PFSK-1 (cell line): Measurements from ENCODE around the gene PIKFYVE.

ENCODE experiments used
- POLR2AphosphoS5 ChIP-seq: IDR thresholded peaks from 2 replicates; pipeline ENCODE4 v1.6.1; 2012; ENCODE audit warnings: low read depth, mild to moderate bottlenecking, control low read depth, low read length, moderate library complexity
- TAF1 ChIP-seq: IDR thresholded peaks from 2 replicates; pipeline ENCODE4 v1.6.1; 2012; ENCODE audit warnings: low read length, control low read depth, borderline replicate concordance; ENCODE audit not compliant: insufficient read depth
- TF ChIP-seq, protein P1 (sequence below), 2 experiments: IDR thresholded peaks; 2 replicates each; pipeline versions ENCODE4 v1.6.1 to v1.8.0; 2011 to 2012; ENCODE audit warnings: low read depth in 2 of 2, low read length in 2 of 2, control low read depth in 1 of 2, inconsistent platforms in 1 of 2, mild to moderate bottlenecking in 1 of 2, moderate library complexity in 1 of 2; ENCODE audit not compliant: insufficient read depth in 1 of 2

DNA sequence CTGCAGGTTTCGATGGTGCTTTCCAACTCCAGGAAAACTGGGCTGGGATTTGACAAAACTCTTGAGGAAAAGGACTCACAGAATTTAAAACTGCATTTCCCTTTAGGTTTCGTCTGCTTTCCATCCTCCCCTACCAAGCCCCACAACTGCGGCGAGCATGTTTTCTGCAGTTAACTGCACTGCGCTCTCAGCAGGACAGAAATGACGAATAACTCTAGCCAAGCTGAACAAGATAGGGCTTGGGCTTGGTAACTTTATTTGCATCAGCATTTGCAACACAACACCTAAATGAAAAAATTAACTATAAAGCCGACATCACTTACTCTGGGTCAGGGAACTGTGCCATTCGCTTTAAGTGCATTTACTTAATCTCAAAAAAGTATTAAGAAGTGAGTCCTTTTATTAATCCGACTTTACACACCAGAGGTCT is 669 bp upstream of the PIKFYVE start:
- TF ChIP-seq TAF1 (no peak), POLR2AphosphoS5 (no peak)
- TF ChIP-seq, protein P1, sequence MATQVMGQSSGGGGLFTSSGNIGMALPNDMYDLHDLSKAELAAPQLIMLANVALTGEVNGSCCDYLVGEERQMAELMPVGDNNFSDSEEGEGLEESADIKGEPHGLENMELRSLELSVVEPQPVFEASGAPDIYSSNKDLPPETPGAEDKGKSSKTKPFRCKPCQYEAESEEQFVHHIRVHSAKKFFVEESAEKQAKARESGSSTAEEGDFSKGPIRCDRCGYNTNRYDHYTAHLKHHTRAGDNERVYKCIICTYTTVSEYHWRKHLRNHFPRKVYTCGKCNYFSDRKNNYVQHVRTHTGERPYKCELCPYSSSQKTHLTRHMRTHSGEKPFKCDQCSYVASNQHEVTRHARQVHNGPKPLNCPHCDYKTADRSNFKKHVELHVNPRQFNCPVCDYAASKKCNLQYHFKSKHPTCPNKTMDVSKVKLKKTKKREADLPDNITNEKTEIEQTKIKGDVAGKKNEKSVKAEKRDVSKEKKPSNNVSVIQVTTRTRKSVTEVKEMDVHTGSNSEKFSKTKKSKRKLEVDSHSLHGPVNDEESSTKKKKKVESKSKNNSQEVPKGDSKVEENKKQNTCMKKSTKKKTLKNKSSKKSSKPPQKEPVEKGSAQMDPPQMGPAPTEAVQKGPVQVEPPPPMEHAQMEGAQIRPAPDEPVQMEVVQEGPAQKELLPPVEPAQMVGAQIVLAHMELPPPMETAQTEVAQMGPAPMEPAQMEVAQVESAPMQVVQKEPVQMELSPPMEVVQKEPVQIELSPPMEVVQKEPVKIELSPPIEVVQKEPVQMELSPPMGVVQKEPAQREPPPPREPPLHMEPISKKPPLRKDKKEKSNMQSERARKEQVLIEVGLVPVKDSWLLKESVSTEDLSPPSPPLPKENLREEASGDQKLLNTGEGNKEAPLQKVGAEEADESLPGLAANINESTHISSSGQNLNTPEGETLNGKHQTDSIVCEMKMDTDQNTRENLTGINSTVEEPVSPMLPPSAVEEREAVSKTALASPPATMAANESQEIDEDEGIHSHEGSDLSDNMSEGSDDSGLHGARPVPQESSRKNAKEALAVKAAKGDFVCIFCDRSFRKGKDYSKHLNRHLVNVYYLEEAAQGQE (IDR thresholded peaks at IDR 0.05; ENCODE audit: insufficient read depth in 1 of 2, low read depth in 2 of 2, low read length in 2 of 2): no peak
